GM12891 (cell line): ENCODE measurements around the gene GPS1.

Experiments
- POLR2A ChIP-seq: IDR thresholded peaks from 2 replicates; pipeline ENCODE4 v1.6.1; 2011; ENCODE audit warnings: low read depth, low read length, control low read depth
- POLR2AphosphoS5 ChIP-seq: IDR thresholded peaks from 2 replicates; pipeline ENCODE4 v1.6.1; 2011; ENCODE audit warnings: low read depth, low read length, control low read depth
- SPI1 ChIP-seq: IDR thresholded peaks from 2 replicates; pipeline ENCODE4 v1.6.1; 2011; ENCODE audit warnings: low read depth, low read length, control low read depth

GRCh38 chr17:82092628-82092994 is 40.9 kb downstream of the GPS1 start:
- TF ChIP-seq POLR2A (no peak), POLR2AphosphoS5 (no peak), SPI1 (no peak)
